22Rv1 (cell line): ENCODE data around the gene ACSS2.

Experiments used
- H3K27ac ChIP-seq: fragments of 450-650 bp; 2 replicates; pipeline ENCODE4 v1.5.1; 2017
- CTCF ChIP-seq: fragments of 450-650 bp; IDR thresholded peaks from 2 replicates; pipeline ENCODE4 v1.5.1; 2017; ENCODE audit warnings: mild to moderate bottlenecking
- ZFX ChIP-seq: fragments of 450-650 bp; IDR thresholded peaks from 2 replicates; pipeline ENCODE4 v1.6.1; 2017; ENCODE audit warnings: antibody characterized with exemption, borderline replicate concordance

The ACSS2 gene

DNA sequence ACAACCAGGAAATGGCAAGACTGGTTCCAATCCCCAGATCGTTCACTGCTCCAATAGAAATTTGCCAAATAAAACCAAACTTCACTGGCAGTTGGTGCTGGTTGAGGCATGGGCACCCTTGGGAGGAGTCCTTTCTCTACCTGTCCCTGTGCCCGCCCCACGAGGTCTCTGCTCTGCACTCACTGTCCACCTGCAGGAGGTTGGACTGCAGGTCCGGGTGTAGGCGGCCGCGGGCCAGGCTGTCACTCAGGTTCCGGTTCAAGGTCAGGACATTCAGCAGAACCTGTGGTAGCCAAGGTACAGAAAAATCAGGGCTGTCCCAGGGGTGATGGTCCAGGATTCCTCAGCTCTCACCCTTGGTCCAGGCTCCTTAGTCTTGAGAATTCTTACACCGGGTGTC is 26.6 kb upstream of the ACSS2 start:
- TF ChIP-seq CTCF = no peak
- no peak for TF ChIP-seq ZFX
- H3K27ac ChIP-seq = no peak overlapping the region

- TF ChIP-seq CTCF (no peak), ZFX (no peak)
- no peak overlapping the region for H3K27ac ChIP-seq
Measured at GRCh38 chr20:34850969-34851368, 25.4 kb upstream of the ACSS2 start.

- TF ChIP-seq CTCF (no peak), ZFX (no peak)
- H3K27ac ChIP-seq = no peak overlapping the region
Measured at GRCh38 chr20:34852298-34852697, 24.1 kb upstream of the ACSS2 start.

DNA sequence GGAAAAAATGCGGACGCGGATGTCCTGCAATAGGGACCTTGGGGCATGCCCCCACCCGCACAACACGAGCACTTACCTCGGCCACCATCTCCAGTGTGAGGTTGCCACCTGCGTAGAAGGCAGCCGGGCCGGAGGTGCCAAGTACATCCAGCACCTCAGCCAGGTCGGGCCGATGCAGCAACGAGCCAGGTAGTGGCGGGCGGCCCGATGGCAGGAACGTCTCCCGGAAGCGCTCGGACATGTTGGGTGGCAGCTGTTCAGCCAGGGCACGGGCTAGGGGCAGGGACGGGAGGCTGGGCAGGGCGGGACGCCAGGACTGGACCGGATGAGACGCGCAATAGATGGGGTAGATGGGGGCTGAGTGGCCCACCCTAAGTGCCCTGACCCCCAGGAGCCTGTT is 17.0 kb upstream of the ACSS2 start:
- H3K27ac ChIP-seq = no peak overlapping the region
- no peak for TF ChIP-seq CTCF
- TF ChIP-seq ZFX = no peak

DNA sequence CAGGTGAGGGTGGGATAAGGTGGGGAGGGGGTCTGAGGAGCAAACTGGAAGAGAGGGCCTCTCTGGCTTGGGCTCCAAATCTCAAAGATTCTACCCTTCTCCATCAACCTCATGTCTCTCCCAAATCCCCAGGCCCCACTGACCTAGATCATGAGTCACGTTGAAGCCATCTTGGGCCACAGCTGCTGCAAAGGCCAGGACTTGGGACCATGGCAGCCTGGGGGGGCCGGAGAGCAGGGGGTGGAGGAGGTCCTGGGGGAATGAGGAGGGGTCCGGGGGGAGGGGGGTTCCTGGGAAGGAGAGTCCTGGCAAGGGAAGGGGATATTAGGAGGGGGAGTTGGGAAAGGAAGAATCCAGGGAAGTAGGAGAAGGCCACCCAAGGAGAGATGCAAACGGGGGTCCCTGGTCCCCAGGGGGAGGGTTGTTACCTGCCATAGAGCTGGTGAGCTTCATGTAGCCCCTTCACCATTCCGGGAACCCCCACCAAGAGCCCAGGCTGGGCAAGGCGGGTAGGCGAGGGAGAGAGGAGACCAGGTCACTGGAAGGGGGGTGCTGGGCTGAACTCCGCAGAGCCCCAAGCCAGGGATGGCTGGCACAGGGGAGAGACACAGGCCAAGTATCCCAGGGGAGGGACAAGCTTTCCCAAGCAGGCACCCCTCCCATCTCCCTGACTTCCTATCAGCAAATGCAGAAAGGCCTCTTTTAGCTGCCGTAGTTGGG is 16.4 kb upstream of the ACSS2 start:
- no peak for TF ChIP-seq CTCF
- no peak for TF ChIP-seq ZFX
- no peak overlapping the region for H3K27ac ChIP-seq

DNA sequence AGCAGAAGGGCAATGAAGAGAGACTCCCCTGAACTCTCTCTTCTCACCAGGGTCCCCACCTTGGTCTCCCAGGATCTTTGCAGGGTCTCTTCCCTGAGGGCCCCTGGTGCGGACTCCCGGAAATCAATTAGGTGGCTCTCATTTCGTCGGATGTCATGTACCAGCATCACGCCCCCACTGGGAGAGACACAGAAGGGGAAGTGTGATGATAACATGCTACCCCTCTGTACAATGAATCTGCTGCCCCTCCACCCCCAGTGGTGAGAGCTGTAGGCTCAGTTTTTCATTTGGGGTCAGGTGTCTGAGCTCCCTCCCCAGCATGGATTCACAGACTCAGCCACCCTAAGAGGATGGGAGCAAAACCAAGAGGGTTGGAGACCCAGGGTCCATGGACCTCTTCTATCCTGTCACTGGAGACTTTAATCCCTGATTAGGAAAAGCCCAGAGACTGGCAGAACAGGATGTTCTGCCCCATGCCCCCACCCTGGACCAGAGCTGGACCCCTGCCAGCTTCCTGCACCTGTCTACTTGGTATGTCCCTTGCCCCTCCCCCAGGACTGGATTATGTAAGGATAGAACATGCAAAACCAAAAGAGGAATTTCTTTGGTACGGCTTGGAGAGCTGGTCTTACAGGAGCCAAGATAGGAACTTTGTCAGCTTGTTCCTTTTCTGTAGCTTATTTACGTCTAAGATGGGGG is 14.9 kb upstream of the ACSS2 start:
- H3K27ac ChIP-seq = peak overlapping the region; percentile 36
- TF ChIP-seq CTCF (no peak), ZFX (no peak)

DNA sequence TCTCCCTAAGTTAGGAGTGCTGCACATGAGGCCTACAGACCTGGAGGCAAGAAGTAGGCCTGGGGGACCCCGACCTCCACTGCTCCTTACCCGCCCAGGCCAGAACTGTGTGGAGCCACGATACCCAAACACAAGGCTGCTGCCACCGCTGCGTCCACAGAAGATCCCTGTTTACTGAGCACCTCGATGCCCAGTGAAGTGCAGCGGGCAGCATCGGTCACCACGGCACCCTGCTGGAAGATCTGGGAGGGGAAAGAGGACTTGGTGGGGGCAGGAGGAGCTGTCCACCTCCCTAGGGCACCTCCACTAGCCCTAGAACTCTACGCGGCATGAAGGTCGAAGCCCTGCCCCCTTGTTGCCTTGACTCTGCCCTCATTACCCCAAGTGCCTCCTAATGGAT is 13.7 kb upstream of the ACSS2 start:
- no peak overlapping the region for H3K27ac ChIP-seq
- no peak for TF ChIP-seq ZFX
- no peak for TF ChIP-seq CTCF
